ENCODE results near the gene TWNK. TPM values are rescaled to one million over a fixed set of nuclear protein-coding genes. Genes with fewer than 3 reads are reported as not detected.

TWNK gene
- 6.5 TPM for total RNA-seq

- DNase-seq (ENCODE audit: low spot score in 2 of 2) (peak; percentile 85 to 94), FAIRE-seq (no peak)
Observed at GRCh38 chr10:100986952-100987684, at the start of gene TWNK, which contains the start of gene MRPL43. Gene TWNK, plus strand, starts transcription at chr10:100987543. Its CDS starts 668 bp downstream, at chr10:100988211. Gene MRPL43, minus strand, starts transcription at chr10:100987497. Its CDS starts 54 bp downstream, at chr10:100987443.

DNA sequence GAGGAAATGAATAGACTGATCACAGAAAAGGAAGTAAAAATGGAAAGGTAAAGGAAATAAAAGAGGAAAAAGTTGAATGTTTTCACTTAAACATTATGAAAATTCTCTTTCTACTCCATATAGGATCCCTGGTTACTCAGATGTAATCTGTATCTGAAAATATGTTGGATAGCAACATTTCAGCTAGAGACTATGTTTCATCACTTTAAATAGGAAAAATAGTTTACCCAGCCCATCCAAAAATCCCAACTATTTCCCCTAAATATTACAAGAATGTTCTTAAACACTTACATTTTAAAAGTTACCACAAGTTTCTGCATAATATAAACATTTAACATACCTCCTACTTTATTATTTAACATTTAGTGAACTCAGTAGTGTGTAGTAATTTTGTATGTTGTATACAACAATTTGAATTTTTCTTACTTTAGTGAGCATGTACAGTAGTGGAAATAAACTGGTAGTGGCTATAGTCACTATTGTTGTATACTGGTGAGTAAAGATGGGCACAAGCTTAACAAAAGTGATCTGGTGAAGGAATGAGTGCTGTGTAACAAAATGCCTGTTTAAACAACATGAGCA lies 47.5 kb upstream of the TWNK start:
- DNase-seq (ENCODE audit: low spot score in 2 of 2) = no peak

DNA sequence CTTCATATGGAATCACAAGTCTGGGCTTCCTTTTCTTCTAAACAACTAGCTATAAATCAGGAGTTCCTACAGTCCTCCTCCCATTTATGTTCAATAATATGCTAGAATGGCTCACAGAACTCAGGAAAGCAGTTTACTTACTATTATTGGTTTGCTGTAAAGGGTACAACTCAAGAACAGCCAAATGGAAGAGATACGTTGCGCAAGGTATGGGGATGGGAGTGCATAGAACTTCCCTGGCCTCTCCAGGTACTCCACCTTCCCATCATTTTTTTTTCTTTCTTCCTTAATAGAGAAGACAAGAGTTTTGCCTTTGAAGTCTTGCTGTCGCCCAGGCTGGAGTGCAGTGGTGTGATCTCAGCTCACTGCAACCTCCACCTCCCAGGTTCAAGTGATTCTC lies 45.1 kb upstream of the TWNK start:
- no peak for DNase-seq (ENCODE audit: low spot score in 2 of 2)
- no peak for FAIRE-seq

More for the DNA sequence above, 47.5 kb upstream of the TWNK start:
- FAIRE-seq = no peak

DNA sequence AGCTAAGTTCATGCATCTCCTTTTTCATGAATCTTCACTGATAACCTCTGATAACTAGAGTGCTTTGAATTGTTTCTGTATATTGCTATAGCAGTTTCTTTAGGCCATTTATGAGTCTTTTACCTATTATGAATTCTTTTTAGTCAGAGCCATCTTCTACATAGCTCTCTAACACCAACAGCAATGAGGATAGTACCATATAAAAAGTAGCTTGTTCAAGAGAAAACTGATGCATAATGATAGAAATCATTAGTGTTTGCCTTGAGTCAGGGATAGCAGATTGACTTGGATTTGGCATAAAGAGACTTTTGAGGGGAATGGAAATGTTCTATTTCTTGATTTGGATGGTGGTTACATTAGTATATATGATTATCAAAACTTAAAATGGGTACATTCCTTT lies 43.8 kb upstream of the TWNK start:
- FAIRE-seq (no peak), DNase-seq (ENCODE audit: low spot score in 2 of 2) (no peak)

GRCh38 chr10:100945754-100946153 lies 41.6 kb upstream of the TWNK start:
- no peak for DNase-seq (ENCODE audit: low spot score in 2 of 2)
- no peak for FAIRE-seq

DNA sequence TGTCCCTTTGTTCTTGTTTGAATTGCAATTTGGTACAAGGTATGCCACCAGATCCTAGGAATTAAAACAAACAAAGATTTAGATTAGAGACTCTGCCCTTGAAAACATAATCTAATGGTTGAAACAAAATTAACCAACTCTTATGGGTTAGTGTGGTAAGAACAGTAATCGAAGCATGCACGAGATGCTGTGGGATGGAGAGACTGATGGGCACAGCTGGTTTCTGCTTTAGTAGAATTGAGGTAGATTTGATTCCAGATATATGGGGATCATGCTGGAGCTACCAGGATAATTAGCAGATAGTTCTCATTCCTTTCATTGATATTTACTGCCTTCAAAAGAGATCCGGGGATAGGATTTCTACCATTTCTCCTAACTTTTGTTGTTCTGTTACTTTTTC lies 38.4 kb upstream of the TWNK start:
- FAIRE-seq (no peak), DNase-seq (ENCODE audit: low spot score in 2 of 2) (no peak)

GRCh38 chr10:100960251-100960650 lies 27.1 kb upstream of the TWNK start:
- no peak for FAIRE-seq

DNA sequence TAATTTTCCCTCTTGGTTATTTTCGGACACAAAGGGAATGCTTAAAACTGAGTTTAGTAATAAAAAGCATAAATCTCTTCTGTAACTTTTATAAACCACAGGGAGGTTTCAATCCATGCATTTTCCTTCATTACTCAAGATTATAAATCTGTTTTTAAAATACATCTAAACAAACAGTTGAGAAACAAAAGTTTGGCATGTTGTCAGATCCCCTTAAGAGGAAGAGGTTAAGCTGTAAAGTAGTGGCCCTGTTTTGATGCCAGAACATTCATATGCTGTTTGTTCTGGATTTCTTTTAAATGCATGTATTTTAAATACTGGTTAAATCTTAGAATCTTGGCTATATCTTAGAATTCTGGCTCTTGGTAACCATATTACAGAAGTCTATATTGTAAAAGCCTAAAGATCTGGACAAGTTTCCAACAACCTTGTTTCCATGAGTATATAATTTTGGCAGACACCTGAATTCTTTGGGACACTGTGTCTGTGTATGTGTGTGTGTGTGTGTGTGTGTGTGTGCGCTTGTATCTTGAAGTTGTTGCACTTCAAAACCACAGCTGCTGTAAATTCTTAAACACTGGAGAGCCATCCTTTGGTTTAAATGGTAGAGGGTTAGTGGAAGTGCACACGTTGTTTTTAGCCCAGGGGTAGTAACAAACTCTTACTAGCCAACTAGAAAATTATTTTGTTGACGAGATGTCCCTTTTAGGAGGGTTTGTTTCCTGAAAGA lies 24.8 kb upstream of the TWNK start:
- FAIRE-seq (no peak), DNase-seq (ENCODE audit: low spot score in 2 of 2) (no peak)

More at GRCh38 chr10:100960251-100960650, 27.1 kb upstream of the TWNK start:
- DNase-seq (ENCODE audit: low spot score in 2 of 2) = no peak

GRCh38 chr10:100963826-100964225 lies 23.5 kb upstream of the TWNK start:
- no peak for FAIRE-seq

GRCh38 chr10:100965820-100966219 lies 21.5 kb upstream of the TWNK start:
- DNase-seq (ENCODE audit: low spot score in 2 of 2) (no peak), FAIRE-seq (no peak)

More at GRCh38 chr10:100963826-100964225, 23.5 kb upstream of the TWNK start:
- no peak for DNase-seq (ENCODE audit: low spot score in 2 of 2)

- DNase-seq (ENCODE audit: low spot score in 2 of 2) = no peak
- FAIRE-seq = no peak
Observed at GRCh38 chr10:100966887-100967286, 20.5 kb upstream of the TWNK start.

DNA sequence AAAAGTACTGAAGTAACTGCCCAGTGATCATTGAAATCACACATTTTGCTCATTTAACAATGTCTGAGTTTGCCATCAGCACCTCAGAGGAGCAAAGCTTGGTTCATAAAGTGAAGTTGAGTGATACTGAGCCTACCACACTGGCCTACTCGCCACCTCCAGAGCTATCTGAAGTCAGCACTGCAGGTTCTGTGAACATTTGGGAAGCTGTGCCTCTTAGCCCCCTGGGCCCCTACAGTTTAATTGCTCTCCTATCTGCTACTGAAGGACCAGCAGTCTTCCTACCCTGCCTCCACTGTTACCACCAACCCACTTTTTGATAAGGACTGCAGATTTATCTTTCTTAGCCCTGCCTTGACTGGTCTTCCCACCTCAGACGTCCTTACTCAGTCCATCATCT lies 20.0 kb upstream of the TWNK start:
- DNase-seq (ENCODE audit: low spot score in 2 of 2) (no peak), FAIRE-seq (no peak)

DNA sequence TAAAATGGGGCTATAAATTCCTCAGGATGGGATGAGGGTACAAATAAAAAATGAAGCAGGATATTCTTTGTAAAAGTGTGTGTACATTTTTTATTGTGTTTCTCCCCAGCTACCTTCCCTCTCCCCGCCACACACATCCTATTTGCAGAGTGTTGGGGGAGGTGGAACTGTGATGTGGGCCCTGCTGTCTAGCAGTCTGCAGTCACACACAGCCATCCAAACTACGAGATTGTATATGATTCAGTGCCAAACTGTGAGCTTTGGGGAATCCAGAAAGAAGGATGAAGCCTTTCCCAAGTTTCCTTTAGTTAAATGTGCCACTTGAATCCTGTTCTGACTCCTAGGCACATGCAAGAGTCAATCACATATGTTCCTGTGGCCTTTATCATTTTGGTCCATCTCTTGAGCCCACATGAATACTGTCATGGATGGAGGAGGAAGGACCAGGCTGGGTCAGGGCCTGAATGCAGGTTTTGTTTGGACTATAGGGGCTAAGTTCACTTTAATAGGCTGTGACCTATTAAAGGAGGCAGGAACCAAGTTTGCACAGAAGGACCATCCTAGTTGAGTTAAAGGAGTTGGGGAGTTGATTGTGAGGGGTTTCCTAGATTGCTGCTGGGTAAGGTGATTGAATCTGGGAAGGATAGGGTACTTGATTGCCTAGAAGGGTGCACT lies 19.1 kb upstream of the TWNK start:
- DNase-seq (ENCODE audit: low spot score in 2 of 2) = peak in 1 of 2 donors; percentile 18
- FAIRE-seq = no peak

DNA sequence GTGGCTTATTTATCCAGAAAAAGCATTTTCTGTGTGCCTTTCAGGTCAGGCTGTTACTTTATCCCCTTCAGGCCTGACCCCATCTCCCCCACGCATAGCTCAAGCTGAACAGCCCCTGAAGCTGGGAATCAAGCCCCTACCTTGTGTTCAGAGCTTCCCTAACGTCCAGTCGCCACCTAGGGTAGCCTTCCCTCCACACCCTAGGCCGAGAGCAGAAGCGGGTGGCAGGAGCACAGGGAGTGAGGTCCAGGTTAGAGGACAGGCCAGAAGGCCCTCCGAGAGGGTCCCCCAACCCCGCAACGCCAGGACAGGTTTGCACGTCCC lies 18.5 kb upstream of the TWNK start:
- no peak for FAIRE-seq
- no peak for DNase-seq (ENCODE audit: low spot score in 2 of 2)

DNA sequence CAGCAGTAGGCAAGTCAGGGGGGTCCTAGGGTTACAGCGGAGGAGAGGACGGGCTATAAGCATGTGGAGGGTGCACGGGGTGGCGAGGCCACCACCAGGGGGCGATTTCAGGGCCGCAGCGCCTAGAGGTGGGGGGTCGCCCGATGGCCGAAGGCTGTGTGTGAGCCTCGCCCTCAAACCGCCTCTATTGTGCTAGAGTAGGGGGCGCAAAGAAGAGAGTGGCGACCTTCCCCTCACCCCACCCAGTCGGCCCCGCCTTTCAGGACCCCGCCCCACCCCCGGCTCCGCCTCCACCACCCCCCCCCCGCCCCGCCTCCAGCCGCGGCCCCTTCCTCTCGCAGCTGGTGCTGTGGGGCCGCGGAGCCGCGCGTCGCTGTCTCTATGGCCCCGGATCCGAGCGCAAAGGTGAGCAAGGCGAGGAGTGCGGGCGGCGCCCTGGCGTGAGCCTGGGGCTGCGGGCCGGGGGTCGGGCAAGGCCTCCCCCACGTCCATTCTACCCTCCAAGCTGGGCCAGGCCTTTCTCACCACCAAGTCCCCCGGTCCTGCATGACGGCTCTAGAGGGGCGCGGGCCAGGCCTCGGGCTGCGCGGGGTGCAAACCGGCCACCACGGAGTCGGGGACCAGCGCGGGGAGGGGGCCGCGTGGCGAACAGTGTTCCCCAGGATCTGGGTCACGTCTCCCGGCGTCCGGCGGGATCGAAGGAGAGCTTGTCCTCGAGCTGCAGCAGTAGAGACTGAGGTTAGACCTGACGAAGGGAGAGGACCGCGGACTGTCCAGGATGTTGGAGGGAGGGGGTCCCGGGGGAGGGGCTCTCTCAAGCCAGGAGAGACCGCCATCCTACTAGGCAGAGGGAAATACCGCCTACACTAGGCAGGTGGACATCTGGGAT lies 17.9 kb upstream of the TWNK start, which contains the start of gene SEMA4G:
SEMA4G (plus strand) TSS at position 318 of the 889 bp plus-strand sequence. CDS start 3,409 bp downstream, outside the sequence.
- FAIRE-seq (no peak), DNase-seq (ENCODE audit: low spot score in 2 of 2) (peak; percentile 61)

DNA sequence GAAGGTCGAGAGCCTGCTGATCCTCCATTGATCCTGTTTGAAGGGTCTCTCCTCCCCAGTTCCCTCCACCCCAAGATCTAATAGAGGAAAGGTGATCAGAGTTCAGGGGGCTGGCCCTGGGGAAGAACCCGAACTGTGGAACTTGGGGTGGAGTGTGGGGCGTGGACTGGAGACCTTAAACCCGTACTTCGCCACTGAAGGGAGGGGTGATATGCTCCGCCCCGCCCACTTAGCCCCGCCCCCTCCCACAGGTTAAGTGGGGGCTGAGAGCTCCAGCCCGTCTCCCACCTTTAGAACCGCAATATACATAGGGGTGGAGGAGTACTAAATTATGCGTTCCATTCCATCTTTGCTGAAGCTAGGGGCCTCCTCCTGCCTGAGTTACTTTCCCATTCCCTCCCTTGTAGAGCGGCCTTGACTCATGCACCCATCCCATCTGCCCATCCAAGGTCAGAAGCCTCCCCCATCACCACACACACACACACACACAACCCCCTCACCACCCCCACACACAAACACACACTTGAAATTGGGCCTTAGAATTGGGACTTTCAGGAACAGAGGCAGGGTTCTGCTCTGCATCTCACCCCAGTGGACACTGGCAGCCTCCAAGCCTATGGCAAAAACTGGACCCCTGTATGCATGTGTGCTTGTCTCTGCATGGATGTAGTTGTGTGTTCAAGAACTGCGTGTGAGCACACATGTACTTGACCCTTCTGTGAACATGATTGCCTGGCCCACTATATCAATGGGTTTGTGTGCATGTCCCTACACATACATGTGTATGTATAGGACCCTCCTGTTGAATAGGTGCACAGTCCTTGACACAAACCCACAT lies 17.0 kb upstream of the TWNK start:
- DNase-seq (ENCODE audit: low spot score in 2 of 2) = peak in 1 of 2 donors; percentile 21
- FAIRE-seq = no peak

- FAIRE-seq = no peak
- peak in 1 of 2 donors; percentile 5 for DNase-seq (ENCODE audit: low spot score in 2 of 2)
Observed at GRCh38 chr10:100970914-100971811, 16.2 kb upstream of the TWNK start.
